GM12874 (cell line): Measurements from ENCODE around the gene MRPL10.

Experiments used
- TF ChIP-seq, protein P1 (sequence below): IDR thresholded peaks from 2 replicates; pipeline ENCODE4 v1.5.1; 2011; ENCODE audit warnings: low read depth, mild to moderate bottlenecking, control low read depth, low read length, moderate library complexity; ENCODE audit not compliant: insufficient read depth

Gene MRPL10

GRCh38 chr17:47813077-47813476 lies 18.3 kb downstream of the MRPL10 start:
- TF ChIP-seq, protein P1, sequence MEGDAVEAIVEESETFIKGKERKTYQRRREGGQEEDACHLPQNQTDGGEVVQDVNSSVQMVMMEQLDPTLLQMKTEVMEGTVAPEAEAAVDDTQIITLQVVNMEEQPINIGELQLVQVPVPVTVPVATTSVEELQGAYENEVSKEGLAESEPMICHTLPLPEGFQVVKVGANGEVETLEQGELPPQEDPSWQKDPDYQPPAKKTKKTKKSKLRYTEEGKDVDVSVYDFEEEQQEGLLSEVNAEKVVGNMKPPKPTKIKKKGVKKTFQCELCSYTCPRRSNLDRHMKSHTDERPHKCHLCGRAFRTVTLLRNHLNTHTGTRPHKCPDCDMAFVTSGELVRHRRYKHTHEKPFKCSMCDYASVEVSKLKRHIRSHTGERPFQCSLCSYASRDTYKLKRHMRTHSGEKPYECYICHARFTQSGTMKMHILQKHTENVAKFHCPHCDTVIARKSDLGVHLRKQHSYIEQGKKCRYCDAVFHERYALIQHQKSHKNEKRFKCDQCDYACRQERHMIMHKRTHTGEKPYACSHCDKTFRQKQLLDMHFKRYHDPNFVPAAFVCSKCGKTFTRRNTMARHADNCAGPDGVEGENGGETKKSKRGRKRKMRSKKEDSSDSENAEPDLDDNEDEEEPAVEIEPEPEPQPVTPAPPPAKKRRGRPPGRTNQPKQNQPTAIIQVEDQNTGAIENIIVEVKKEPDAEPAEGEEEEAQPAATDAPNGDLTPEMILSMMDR, result no peak

GRCh38 chr17:47812146-47812920 lies 19.0 kb downstream of the MRPL10 start:
- TF ChIP-seq, protein P1, result no peak

DNA sequence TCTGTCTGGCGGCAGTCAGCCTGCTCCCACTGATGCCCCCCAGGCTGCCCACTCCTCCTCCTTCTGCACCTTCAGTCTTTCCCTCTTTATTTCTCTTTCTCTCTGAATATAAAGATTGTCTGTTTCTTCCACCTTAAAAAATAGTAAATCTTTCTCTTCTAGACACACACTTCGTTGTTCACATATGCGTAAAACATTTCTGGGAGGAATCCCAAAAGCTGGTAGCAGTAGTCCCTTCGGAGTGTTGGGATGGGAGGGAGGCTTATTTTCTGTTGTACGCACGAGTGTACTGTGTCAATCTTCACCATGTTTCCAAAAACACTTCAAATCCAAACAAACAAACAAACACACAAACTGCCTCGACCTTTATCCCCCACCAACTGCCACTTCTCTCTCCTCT lies 19.6 kb downstream of the MRPL10 start:
- TF ChIP-seq, protein P1, result no peak

- TF ChIP-seq, protein P1, result no peak
These were observed 20.3 kb downstream of the MRPL10 start for GRCh38 chr17:47810901-47811635.

GRCh38 chr17:47810200-47810821 lies 21.0 kb downstream of the MRPL10 start:
- TF ChIP-seq, protein P1, result no peak

GRCh38 chr17:47808830-47809480 lies 22.4 kb downstream of the MRPL10 start:
- TF ChIP-seq, protein P1, result no peak

- TF ChIP-seq, protein P1, result no peak
These were observed 23.1 kb downstream of the MRPL10 start for GRCh38 chr17:47808036-47808829.
